Neuronal stem cell (in vitro differentiated cells): ENCODE results near the gene PITPNM3.

Source experiments
- DNase-seq: peaks from one replicate; pipeline ENCODE4 v3.0.0-alpha.2; 2013; ENCODE audit warnings: low spot score
- H2AFZ ChIP-seq: one replicate; pipeline ENCODE4 v1.6.1; 2013; ENCODE audit warnings: mild to moderate bottlenecking, low read length, inconsistent platforms
- H2AK5ac ChIP-seq: 2 replicates; pipeline ENCODE4 v1.6.1; 2013; ENCODE audit warnings: low read depth, mild to moderate bottlenecking, inconsistent platforms, low read length, moderate library complexity, mixed read lengths
- H2BK120ac ChIP-seq: 2 replicates; pipeline ENCODE4 v1.6.1; 2013; ENCODE audit warnings: low read depth, mild to moderate bottlenecking, inconsistent platforms, low read length, moderate library complexity, mixed read lengths
- H2BK12ac ChIP-seq: one replicate; pipeline ENCODE4 v1.6.1; 2013; ENCODE audit warnings: low read length, inconsistent platforms
- H2BK15ac ChIP-seq: 2 replicates; pipeline ENCODE4 v1.6.1; 2013; ENCODE audit warnings: mild to moderate bottlenecking, low read length, inconsistent platforms, mixed read lengths
- H2BK5ac ChIP-seq: one replicate; pipeline ENCODE4 v1.6.1; 2013; ENCODE audit warnings: inconsistent platforms, mild to moderate bottlenecking, low read length, moderate library complexity
- H3K14ac ChIP-seq: one replicate; pipeline ENCODE4 v1.6.1; 2013; ENCODE audit warnings: low read length, inconsistent platforms
- H3K18ac ChIP-seq: 2 replicates; pipeline ENCODE4 v1.6.1; 2013; ENCODE audit warnings: low read length, inconsistent platforms
- H3K23ac ChIP-seq: 2 replicates; pipeline ENCODE4 v1.6.1; 2013; ENCODE audit warnings: low read depth, mild to moderate bottlenecking, mixed read lengths, low read length, inconsistent platforms; ENCODE audit not compliant: poor library complexity
- H3K27ac ChIP-seq: replicated peaks from 3 replicates; pipeline ENCODE4 v1.5.1; 2013; ENCODE audit warnings: low read length, inconsistent platforms
- H3K27me3 ChIP-seq, 3 experiments: 2 replicates each; pipeline ENCODE4 v1.6.1; 2013; ENCODE audit warnings: low read length in 3 of 3, mild to moderate bottlenecking in 2 of 3, inconsistent platforms in 1 of 3, low read depth in 1 of 3, mixed read lengths in 1 of 3, moderate library complexity in 1 of 3; ENCODE audit not compliant: control insufficient read depth in 3 of 3, insufficient read depth in 3 of 3
- H3K36me3 ChIP-seq, 2 donors: replicated peaks in 1 of 2; 2 replicates each; pipeline ENCODE4 v1.6.1; 2013; ENCODE audit warnings: low read length in 2 of 2; ENCODE audit not compliant: control insufficient read depth in 2 of 2, insufficient read depth in 2 of 2
- H3K4ac ChIP-seq: 2 replicates; pipeline ENCODE4 v1.6.1; 2013; ENCODE audit warnings: inconsistent platforms, mild to moderate bottlenecking, low read length, moderate library complexity
- H3K4me1 ChIP-seq, 2 donors: 1 replicate in 1 of 2; 2 replicates in 1 of 2; pipeline ENCODE4 v1.6.1; 2013; ENCODE audit warnings: low read length in 2 of 2, low read depth in 1 of 2; ENCODE audit not compliant: control insufficient read depth in 2 of 2, insufficient read depth in 1 of 2
- H3K4me2 ChIP-seq: one replicate; pipeline ENCODE4 v1.6.1; 2013; ENCODE audit warnings: mild to moderate bottlenecking, low read length, inconsistent platforms; ENCODE audit not compliant: insufficient read depth, poor library complexity, severe bottlenecking
- H3K4me3 ChIP-seq, 2 donors: 2 replicates each; pipeline ENCODE4 v1.5.1; 2013; ENCODE audit warnings: low read length in 2 of 2, mild to moderate bottlenecking in 2 of 2, inconsistent platforms in 1 of 2, moderate library complexity in 1 of 2
- H3K79me1 ChIP-seq: one replicate; pipeline ENCODE4 v1.6.1; 2013; ENCODE audit warnings: low read depth, mild to moderate bottlenecking, inconsistent platforms, low read length, moderate library complexity
- H3K9ac ChIP-seq: one replicate; pipeline ENCODE4 v1.6.1; 2013; ENCODE audit warnings: mild to moderate bottlenecking, low read depth, low read length, inconsistent platforms; ENCODE audit not compliant: poor library complexity
- H3K9me3 ChIP-seq, 2 donors: replicated peaks in 1 of 2; 2 replicates each; pipeline versions ENCODE3 to v1.6.1; 2013; ENCODE audit warnings: low read length in 2 of 2, mild to moderate bottlenecking in 2 of 2, inconsistent platforms in 1 of 2, low read depth in 1 of 2, mixed read lengths in 1 of 2, moderate library complexity in 1 of 2; ENCODE audit not compliant: control insufficient read depth in 2 of 2, insufficient read depth in 1 of 2
- H4K8ac ChIP-seq: one replicate; pipeline ENCODE4 v1.6.1; 2013; ENCODE audit warnings: low read depth, mild to moderate bottlenecking, inconsistent platforms, low read length, moderate library complexity
- H4K91ac ChIP-seq: one replicate; pipeline ENCODE4 v1.6.1; 2013; ENCODE audit warnings: low read length, low read depth, mild to moderate bottlenecking, inconsistent platforms; ENCODE audit not compliant: poor library complexity
- WGBS, 2 donors: extraction: QIAGEN DNeasy Blood & Tissue Kit; methylation state at CpG; one replicate each; pipeline ENCODE4 v1.1.7; 2013; ENCODE audit warnings: missing lambda C conversion rate in 2 of 2, mixed read lengths in 1 of 2; ENCODE audit not compliant: insufficient read length in 2 of 2, insufficient replicate concordance in 1 of 2; ENCODE audit errors: extremely low coverage in 2 of 2; 5-methylcytosine and 5-hydroxymethylcytosine counted together

The PITPNM3 gene

DNA sequence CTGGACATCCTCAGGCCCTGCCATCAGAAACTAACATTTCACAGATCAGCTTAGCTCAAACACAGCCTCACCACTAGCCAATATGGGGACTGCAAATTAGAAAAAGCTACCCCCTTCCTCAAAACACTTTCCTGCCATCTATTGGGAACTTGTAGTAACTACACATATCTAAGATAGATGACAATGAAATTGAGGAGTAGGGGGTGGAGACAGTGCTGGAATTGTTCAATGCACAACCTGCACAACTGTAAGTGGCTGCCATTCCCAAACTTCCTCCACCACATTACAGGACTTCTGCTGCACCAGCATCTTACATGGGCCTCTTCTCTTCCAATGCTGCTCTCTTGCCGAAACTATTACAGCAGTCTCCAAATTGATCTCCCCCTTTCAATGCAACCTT is 143.3 kb downstream of the PITPNM3 start:
- no peak overlapping the region for H3K18ac ChIP-seq
- no peak overlapping the region for H2BK12ac ChIP-seq
- H3K9ac ChIP-seq, result no peak overlapping the region
- no peak overlapping the region for H3K23ac ChIP-seq
- H2BK15ac ChIP-seq, result no peak overlapping the region
- H3K14ac ChIP-seq, result no peak overlapping the region
- H3K9me3 ChIP-seq, result no peaks in the 10 kb centered on the region
- no peak overlapping the region for H2AFZ ChIP-seq
- H2BK120ac ChIP-seq, result no peak overlapping the region
- H3K4ac ChIP-seq, result no peak overlapping the region
- WGBS, 2 donors, result no CpG with 5 or more reads among the region's 1 CpG
- no peak overlapping the region for H3K4me2 ChIP-seq
- DNase-seq, result no peak
- H4K8ac ChIP-seq, result no peak overlapping the region
- no peak overlapping the region for H3K27ac ChIP-seq
- H4K91ac ChIP-seq, result no peak overlapping the region
- H3K4me1 ChIP-seq, result peaks cover 0 to 6% of the 10 kb centered on the region in 2 donors
- no peak overlapping the region for H2BK5ac ChIP-seq
- H3K79me1 ChIP-seq, result no peaks in the 10 kb centered on the region
- no peaks in the 10 kb centered on the region for H3K36me3 ChIP-seq
- H3K4me3 ChIP-seq, result no peak overlapping the region
- H2AK5ac ChIP-seq, result no peak overlapping the region
- no peaks in the 10 kb centered on the region for H3K27me3 ChIP-seq

DNA sequence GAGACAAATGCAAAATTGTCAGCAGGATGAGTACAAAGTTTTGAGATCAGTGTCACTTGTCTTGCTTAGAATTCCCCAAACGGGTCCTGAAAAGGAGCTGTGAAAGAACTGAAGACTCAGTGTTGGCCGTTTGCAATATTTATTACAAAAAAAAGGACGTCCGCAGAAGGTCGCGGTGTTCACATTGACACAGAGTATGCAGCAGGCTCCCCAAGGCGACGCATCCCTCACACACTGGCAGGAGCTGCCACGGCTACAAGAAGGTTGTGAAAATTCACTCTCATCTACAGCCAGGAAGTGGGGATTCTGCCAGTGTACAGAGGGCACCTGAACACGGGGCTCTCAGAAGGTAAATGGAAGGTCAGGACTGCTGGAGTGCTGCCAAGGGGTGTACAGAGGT is 147.6 kb downstream of the PITPNM3 start:
- H3K36me3 ChIP-seq, result no peaks in the 10 kb centered on the region
- H3K4me1 ChIP-seq, result peaks cover 0 to 11% of the 10 kb centered on the region in 2 donors
- H3K9ac ChIP-seq, result no peak overlapping the region
- no peak overlapping the region for H2BK120ac ChIP-seq
- no peak overlapping the region for H2BK15ac ChIP-seq
- no peak overlapping the region for H3K4me2 ChIP-seq
- H4K8ac ChIP-seq, result no peak overlapping the region
- WGBS, 2 donors, result no CpG with 5 or more reads among the region's 10 CpGs
- H3K18ac ChIP-seq, result no peak overlapping the region
- H3K79me1 ChIP-seq, result no peaks in the 10 kb centered on the region
- no peak overlapping the region for H2AFZ ChIP-seq
- H2AK5ac ChIP-seq, result no peak overlapping the region
- H3K23ac ChIP-seq, result no peak overlapping the region
- no peak overlapping the region for H2BK12ac ChIP-seq
- no peaks in the 10 kb centered on the region for H3K9me3 ChIP-seq
- DNase-seq, result no peak
- H3K14ac ChIP-seq, result no peak overlapping the region
- no peak overlapping the region for H4K91ac ChIP-seq
- H3K27ac ChIP-seq, result no peak overlapping the region
- no peaks in the 10 kb centered on the region for H3K27me3 ChIP-seq
- H2BK5ac ChIP-seq, result no peak overlapping the region
- H3K4ac ChIP-seq, result no peak overlapping the region
- no peak overlapping the region for H3K4me3 ChIP-seq

DNA sequence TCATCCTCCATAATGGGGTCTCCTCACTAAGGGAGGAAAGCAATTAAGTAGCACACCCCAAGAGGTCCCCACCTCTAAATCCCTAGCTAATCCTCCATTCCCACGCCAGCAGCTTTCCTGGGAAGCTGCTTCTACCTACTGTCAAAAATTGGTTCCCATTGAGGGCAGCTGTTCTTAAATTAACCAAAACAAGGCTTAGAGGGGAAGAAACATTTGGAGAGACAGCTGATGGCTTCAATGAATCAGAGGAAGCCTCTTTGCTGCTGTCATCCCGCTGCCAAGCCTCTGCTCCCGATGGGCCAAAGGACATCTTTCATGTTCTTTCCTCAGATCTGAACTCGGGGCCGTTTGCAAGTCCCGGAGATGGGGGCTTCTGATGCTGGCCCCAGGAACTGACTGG is 148.1 kb downstream of the PITPNM3 start:
- Histone ChIP-seq H2BK15ac (no peak overlapping the region), H3K14ac (no peak overlapping the region), H3K9me3 (no peaks in the 10 kb centered on the region), H2BK120ac (no peak overlapping the region), H2AK5ac (no peak overlapping the region), H2BK5ac (no peak overlapping the region), H2BK12ac (no peak overlapping the region), H4K8ac (no peak overlapping the region), H2AFZ (no peak overlapping the region), H3K4me1 (peaks cover 0 to 11% of the 10 kb centered on the region in 2 donors), H3K79me1 (no peaks in the 10 kb centered on the region), H3K27ac (peak overlapping the region; percentile 19), H3K9ac (no peak overlapping the region), H3K4me3 (no peak overlapping the region), H3K23ac (no peak overlapping the region), H3K4me2 (no peak overlapping the region), H3K4ac (no peak overlapping the region), H3K36me3 (no peaks in the 10 kb centered on the region), H4K91ac (no peak overlapping the region), H3K18ac (no peak overlapping the region), H3K27me3 (no peaks in the 10 kb centered on the region)
- no CpG with 5 or more reads among the region's 6 CpGs for WGBS, 2 donors
- DNase-seq, result no peak

DNA sequence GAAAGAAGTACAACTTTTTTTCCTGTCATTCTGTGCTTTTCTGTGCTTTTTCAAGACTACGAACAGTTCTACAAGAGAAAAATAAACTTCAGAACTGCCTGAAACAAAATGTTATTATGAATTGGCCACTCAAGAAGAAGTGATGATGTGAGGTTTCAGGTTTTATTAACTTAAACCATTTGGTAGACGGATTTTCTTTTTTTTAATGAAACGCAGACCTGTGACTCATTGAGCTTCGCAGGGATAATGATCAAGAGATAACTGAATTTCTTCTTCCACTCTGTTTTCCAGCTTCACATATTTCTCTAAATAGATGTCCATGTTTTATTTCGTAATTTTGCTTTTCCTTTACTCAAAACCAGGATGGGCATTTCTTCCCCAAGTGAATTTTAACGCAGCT is 154.1 kb downstream of the PITPNM3 start:
- Histone ChIP-seq H3K14ac (no peak overlapping the region), H3K9me3 (peaks cover 0 to 7% of the 10 kb centered on the region in 2 donors), H4K8ac (no peak overlapping the region), H4K91ac (no peak overlapping the region), H3K18ac (no peak overlapping the region), H2AFZ (no peak overlapping the region), H2BK120ac (no peak overlapping the region), H3K36me3 (no peaks in the 10 kb centered on the region), H3K79me1 (peaks cover 2% of the 10 kb centered on the region), H2AK5ac (no peak overlapping the region), H3K4me3 (no peak overlapping the region), H3K4me2 (no peak overlapping the region), H2BK15ac (no peak overlapping the region), H2BK12ac (no peak overlapping the region), H2BK5ac (no peak overlapping the region), H3K27me3 (no peaks in the 10 kb centered on the region), H3K23ac (no peak overlapping the region), H3K4ac (no peak overlapping the region), H3K9ac (no peak overlapping the region), H3K27ac (no peak overlapping the region), H3K4me1 (peaks cover 0 to 2% of the 10 kb centered on the region in 2 donors)
- no peak for DNase-seq
- no CpG with 5 or more reads among the region's 6 CpGs for WGBS, 2 donors
